ENCODE data around the gene DCAF8.

DCAF8 gene

DNA sequence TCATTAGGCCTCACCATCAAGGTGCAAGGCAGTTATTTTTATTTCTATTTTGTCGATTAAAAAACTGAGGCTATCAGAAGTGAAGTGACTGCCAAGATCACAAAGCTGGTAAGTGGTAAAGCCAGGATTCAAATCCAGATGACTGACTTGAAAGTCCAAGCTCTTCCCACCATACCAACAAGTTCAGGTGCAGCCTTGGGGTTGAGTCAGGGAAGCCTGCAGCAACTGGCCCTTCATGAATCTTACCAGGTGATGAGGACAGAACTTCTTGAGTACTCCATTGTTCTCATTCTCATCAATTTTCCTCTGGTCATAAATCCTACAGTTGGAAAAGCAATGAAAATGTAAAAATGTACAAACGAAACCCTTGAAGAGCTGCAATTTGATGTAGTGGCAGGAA lies 37.0 kb downstream of the DCAF8 start:
- TF ChIP-seq CTCF (conservative IDR thresholded peaks at IDR 0.05), result no peak
- no peak for TF ChIP-seq ZFX (IDR thresholded peaks at IDR 0.05)

GRCh38 chr1:160224606-160225005 lies 37.7 kb downstream of the DCAF8 start:
- no peak overlapping the region for H3K27ac ChIP-seq
- TF ChIP-seq ZFX (IDR thresholded peaks at IDR 0.05), result no peak
- no peak for TF ChIP-seq CTCF (conservative IDR thresholded peaks at IDR 0.05)

More for the DNA sequence above, 37.0 kb downstream of the DCAF8 start:
- no peak overlapping the region for H3K27ac ChIP-seq

DNA sequence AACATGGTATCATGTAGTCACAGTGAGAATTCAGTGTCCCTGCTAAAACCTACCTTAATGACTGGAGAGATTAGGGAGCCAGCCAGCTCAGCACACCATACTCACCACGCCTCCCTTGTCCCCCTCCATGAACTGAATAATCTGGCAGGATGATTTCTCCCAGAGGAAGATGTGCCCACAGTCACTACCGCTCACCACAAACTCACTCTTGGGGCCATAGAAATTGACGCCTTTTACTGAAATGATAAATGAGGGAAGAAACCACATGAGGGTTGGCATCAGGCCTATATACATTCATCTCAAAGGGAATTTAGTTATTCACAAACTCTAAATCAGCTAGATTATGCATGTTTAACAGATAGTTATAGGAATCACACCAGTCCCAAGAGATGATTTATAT lies 39.8 kb downstream of the DCAF8 start:
- TF ChIP-seq CTCF (conservative IDR thresholded peaks at IDR 0.05) (no peak), ZFX (IDR thresholded peaks at IDR 0.05) (no peak)
- H3K27ac ChIP-seq, result no peak overlapping the region

GRCh38 chr1:160221089-160221488 lies 41.3 kb downstream of the DCAF8 start:
- TF ChIP-seq ZFX (IDR thresholded peaks at IDR 0.05) (no peak), CTCF (conservative IDR thresholded peaks at IDR 0.05) (no peak)
- H3K27ac ChIP-seq, result no peak overlapping the region

DNA sequence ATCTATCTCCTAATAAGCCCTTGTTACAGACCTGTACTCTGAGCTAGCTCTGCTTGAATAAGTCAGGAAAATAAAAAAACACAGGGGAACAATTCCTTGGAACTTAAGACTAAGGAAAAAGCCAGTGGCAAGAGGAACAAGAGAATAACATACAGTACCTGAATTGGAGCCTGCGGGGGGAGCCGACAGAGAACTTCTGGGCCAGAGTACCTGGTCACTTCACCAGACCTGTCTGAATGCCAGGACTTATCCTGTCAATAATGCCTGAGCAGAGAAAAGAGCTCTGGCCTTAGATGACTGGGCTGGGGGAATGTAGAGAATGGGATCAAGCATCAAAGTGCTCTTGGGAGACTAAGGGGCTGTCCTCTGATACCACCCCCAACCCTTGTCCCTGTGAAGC lies 42.0 kb downstream of the DCAF8 start:
- no peak overlapping the region for H3K27ac ChIP-seq
- TF ChIP-seq ZFX (IDR thresholded peaks at IDR 0.05), result no peak
- no peak for TF ChIP-seq CTCF (conservative IDR thresholded peaks at IDR 0.05)

DNA sequence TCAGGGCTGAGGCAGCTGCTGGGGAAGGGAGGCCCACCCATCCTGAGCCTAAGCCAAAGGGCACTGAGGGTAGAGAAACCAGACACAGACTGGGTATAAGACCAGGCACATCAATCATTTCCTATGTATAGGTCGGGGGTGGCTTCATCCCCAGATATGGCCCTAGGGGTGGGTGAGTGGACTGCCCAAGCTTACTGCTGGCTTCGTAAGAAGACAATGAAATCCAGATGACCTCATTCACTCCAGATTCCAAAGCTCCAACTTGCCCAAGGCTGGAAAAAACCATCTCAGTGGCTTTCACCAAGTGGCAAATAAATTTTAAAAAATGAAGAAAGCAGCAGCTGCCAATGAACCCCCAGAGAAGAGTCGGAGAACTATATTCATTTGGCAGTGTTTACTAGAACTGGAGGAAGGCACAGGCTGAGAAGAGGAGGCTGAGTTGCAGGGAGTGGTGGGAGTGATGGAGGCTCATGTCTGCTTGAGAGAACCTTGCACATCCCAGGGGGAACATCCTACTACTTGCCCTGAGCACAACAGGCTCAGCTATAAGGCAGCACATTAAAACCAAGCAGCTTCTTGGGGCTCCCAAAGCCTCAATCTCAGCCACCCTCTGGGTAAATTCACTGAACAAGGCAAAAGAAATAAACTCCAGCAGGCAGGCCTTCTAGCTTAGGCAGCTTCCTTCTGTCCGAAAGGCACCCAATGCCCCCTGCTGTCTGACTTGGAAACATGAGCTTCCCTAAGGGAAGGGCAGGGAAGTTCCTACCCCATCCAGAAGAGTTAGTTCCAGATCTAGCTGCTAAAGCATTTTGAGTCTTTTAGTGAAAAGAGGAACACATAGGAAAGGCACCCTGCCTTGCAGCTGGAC lies 43.1 kb downstream of the DCAF8 start:
- TF ChIP-seq CTCF (conservative IDR thresholded peaks at IDR 0.05), result peak; percentile 55
- TF ChIP-seq ZFX (IDR thresholded peaks at IDR 0.05), result no peak
- H3K27ac ChIP-seq, result no peak overlapping the region

- no peak for TF ChIP-seq CTCF (conservative IDR thresholded peaks at IDR 0.05)
- TF ChIP-seq ZFX (IDR thresholded peaks at IDR 0.05), result no peak
- no peak overlapping the region for H3K27ac ChIP-seq
Measured at GRCh38 chr1:160217481-160218051, 44.8 kb downstream of the DCAF8 start.

All from C4-2B (cell line).